HG03045 (cell line): ENCODE measurements around the gene RARA.

Source experiments
- ATAC-seq: cut with Tn5 transposase; IDR thresholded peaks from one replicate; pipeline ENCODE4 v1.9.1; 2021; ENCODE audit warnings: mild to moderate bottlenecking, moderate library complexity; ENCODE audit not compliant: unreplicated experiment

RARA gene

DNA sequence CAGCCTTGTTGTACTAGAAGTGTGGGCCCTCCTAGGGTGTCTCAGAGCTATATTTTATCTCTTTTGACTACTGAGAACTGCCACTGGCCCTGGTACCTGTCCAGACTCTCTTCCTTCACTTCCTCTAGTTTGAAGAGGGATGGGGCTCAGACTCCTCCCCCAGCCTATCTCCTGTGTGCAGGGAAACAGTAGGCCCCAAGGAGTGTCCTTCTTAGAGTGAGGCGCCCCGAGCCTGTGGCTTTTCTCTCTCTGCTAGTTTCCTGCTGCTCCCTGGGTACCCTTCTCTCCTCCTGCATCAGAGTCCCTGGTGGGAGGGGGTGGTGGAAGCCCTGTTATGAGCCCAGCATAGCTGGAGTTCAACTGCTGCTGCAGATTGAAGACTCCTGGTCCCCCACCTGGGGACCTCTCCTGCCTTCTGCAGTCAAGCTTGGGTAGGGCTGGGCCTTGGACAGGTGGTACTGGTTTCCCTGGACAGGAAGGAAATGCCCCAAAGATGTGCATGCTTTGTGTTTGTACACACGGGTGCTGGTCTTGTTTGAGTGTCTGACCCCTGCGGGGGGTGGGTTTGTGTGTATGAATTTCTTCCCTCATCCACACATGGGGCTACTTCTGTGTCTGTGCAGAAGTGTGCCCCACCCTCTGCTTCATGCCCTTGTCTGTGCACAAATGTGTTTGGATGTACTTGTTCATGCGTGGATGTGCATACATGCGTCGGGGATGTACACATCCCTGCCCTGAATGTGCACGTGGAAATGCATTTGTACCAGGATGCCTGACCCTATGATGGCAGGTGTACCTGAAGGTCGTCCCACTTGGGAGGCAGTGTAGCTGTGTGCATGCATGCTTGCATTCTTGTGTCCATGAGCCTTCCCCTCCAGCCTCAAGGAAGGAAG, 6.9 kb downstream of the RARA start:
- no peak for ATAC-seq

DNA sequence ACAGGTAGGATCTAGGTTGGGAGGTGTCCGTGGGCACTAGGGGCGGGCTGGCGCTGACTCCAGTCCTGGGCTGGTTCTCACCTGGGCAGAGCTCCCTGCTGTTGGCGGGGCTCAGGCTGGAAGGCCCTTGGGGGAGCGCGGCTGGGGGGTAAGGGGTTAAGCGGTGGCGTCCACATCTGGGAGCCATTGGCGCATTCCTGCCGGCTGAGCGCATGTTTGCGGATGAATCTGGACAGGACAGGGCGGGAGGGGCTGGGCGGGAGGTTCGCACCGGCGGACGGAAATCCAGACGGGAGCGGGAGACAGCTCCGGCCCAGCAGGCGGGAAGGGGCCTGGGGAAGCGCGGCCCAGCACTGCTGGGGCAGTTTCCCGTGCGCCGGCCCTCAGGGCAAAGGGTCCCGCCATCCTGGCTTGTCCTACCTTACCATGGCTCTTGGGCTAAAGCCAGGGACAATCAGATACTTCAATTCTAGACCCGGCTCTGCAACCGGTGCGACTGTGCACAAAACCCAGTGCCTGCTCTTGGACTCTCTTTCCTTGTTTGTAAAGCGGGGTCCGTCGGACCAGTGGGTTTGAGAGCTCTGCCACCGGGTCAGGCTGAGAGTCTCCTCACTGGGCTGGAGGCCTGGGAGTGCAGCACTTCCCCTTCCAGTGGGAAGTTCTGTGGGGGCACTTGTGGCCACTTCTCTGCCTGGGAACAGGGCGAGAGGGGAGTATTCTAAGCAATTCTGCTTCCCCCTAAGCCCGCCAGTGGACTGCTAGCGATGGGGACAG, 7.8 kb downstream of the RARA start:
- no peak for ATAC-seq

DNA sequence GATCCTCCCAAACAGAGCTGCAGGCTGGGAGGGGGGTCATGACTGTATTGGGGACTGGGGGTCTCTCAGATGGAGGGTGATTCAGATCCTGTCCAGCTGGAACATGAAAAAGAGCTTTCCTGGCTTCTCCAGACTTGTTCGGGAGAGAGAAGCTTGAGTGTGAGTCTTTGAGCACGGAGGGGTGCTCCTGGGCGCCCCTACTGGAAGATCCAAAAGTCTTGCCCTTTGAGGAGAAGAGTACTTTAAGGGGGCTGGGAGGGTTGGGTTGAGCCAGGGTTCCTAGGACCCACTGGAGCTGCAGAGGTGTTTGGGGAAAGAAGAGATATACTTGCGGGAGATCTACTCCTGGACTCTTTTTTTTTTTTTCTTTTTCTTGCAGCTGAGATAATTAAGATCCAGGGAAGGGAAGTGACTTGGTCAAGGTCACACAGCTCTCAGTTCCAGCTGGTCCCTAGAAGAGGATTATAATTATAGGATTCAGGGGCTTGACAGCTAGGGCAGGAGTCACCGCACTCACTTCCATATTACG, 8.4 kb downstream of the RARA start:
- ATAC-seq, result no peak

DNA sequence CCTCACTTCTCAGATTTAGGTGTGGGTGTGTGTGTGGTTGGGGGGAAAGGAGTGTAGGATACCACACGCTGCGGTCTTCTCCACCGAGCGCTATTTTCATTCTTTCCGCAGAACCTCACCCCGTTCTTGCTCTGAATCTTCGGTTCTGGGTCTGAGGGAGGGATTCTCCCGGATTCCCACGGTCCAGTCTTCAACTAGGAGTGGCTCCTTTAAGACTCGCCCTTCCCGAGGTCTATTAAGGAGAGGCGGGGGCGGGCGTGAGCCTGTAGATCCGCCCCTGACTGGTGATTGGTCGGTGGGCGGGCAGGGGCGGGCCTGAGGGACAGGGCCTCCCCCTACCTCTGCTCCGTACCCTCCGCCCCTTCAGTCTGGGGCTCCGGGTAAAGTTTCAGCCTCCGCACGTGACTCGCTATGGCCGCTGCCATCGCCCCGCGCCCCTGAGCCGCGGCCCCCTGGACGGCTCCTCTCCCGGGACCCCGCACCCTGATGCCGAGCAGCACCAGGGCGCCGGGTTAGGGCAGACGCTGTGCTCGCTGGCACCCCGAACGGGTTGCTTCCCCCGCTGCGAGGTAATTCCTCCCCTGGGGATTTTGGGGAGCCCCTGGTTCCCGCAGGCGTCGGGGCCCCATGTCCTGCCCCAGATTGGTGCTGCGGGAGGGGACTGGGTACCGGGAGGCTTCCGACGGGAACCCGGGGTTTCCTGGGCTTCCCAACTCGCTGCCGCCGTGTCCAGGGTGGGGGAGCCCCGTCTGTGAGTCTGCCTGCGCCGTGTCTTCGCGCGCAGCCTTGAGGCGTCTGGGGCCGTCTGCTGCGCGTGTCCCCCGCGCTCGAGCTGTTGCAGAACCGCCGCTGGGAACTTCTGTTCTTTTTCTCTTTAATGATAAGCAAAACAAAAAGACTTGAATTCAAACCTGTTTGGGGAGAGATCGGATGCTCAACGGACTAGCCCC, 9.2 kb downstream of the RARA start:
- peak; percentile 64 for ATAC-seq

DNA sequence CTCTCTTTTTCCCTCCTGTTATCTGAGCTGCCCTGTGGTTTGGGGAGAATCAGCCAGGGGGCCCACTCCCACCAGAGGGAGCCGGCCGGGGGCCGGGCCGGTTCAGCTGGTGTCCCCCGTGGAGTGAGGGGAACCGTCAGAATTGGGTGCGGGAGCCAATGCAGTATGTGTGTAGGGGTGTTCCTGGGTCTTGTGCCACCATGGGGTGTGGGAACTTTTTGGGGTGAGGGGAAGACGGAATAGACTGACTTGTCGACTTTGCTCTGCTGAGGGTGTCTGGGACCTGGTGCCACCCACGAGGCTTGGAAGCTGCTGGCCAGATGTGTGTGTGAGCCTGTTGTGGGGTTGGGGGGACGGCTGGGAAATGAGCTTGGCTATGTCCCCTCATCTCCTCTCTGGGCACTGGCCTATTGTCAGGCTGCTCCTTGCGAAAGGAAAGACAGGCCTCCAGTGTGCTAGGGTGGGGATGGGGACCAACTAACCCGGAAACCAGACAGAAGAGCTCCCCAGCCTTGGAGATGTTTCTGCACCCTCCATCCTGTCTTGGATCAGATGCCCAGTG, 9.9 kb downstream of the RARA start:
- ATAC-seq, result no peak

DNA sequence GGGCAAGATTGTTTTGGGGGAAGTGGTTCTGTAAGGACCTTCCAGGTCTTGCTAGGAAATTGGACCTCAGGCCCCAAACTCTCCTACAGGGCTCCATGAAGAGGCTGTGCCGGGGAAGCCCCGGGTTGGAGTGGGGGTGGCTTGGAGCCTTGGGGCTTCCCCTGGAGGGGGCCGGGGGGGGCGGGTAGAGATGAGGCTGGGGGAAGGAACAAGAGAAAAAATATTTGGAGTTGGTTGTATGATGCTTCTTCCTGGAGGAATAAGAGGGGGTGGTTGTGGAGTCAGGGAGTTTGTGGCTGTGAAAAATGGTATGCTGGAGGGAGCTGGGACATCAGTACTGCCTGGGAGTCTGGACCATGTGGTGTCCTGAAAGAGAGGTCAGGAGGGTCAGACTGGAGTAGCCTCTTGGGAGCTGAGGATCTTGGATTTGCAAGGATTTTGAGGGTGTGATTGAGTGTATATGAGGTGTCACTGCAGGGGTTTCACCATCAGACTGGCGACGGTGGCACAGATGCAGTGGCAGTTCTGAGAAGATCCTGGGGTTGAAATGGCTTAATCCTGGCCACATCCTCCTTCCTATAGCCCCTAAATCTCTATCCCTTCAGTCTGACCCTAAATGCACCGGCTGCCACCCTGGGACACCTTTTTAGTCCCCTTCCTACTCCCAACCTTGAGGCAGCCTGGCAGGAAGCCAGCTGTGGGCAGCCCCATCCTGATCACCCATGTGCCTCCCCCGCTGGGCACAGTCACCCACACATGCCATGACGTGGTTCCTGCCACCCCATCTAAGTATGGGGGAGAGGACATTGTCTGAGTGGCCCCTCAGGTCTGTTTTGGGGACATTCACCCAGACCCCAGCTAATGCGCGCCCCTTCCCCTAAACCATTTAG, 10.9 kb downstream of the RARA start:
- ATAC-seq, result no peak

DNA sequence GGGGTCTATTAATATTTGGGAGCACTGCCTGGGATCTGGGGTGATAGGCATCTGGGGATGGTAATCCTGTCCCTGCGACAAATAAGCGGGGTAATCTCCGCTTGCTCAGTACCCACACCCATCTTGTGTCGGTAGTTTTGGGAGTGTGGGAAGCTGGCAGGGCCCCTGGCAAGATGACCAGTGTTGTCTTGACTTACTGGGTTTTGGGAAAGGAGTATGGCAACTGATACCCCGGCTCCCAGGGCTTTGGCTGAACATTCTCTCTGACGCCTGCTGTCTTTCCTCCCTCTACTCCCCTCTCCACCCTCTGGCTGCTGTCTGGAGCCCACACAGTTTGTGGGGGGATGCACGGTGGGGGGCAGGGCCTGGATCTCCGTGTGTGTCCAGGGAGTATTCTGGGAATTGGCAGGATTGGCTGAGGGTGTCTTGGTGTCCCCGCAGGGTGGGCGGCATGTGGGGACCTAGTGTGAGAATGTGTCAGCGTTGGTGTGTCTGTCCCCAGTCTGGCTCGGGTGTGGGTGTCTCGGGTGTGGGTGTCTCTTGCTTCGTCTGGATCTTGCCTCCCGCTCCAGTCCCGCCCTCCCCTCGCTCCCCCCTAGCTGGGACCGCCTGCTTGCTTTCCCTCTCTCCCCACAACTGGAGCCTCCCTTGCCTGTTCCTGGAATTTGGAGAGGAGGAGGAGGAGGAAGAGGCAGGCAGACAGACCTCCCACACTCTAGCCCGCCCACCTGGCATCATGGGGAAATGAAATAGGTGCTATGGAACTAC, 12.0 kb downstream of the RARA start:
- no peak for ATAC-seq

DNA sequence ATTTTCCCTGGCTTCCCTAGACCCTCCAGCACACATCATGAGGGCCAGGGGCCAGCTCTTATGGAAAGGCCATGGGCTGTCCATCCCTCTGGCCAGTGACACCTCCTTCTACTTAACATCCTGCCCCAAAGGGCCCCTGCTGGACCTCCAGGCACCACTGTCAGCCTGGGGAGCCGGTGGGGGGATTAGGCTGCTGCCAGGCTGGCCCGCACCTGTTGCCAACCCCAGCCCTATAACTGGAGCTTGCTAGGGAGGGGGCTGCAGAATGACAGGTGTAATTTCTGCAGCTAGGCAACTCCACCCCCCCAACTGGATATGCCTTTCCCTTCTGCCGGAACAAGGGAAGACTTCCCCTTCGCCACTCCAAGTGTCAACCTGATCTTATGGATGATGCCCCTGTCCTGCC, 12.5 kb downstream of the RARA start:
- ATAC-seq, result no peak

DNA sequence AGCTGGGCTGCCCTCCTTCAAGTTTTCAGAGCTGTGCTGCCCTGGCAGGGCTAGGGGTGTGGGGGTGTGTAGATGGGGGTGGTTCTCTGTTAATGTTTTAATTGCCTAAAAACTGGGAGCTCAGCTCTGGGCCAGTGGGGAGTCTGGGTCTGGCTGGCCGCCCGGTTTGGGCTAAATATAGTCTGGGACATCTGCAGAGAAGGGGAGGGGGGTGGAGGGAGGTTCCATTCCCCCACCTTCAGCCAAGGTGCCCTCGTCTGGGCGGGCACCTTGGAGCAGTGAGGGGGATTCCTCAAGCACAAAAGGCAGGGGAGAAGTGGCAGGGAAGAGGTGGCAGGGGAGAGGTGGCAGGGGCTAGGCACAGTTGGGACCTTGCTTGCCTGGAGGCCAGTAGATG, 13.0 kb downstream of the RARA start:
- ATAC-seq, result no peak

DNA sequence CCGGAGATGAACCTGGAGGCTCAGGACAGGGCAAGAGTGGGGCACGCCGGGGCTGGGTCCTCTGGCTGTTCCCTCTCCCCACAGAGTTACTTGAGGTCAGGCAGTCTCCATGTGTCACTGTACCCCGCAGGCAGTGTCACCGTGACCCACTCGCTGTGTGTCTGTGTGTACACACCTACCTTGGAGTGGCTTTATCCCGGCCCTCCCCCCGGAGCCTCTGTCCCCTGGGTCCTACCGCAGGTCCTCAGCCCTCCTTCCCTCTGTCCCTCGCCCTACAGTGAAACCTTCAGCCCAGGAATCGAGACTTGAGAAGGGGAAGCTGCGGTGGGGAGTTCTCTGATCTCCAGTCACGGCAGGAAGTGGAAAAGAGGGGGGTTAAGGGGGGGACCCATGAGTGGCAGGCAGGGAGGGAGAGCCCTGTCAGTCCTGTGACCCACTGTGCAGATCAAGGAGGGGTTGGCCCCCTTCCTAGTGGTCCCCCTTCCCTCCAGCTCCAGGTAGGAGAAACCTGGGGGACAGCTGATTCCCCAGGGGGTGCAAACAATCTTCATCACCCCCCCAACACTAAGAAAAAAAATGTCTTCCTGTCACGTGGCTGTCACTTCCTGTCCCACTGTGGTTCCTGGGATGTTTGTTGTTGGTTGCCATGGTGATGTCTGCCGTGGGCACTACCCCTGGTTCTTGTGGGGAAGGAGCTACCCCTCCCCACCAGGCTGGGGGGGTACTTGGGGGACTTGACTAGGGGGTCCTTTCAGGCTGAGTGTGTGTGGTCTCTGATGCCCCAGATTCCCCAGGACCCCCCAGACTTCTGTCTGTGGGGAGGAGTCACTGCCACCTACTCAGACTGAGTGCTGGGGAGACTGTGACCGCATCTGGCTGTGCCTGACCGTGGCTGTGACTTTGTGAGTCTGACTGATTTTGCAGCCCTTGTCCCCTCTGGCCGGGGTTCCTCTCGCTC, 13.7 kb downstream of the RARA start:
- peak; percentile 27 for ATAC-seq

DNA sequence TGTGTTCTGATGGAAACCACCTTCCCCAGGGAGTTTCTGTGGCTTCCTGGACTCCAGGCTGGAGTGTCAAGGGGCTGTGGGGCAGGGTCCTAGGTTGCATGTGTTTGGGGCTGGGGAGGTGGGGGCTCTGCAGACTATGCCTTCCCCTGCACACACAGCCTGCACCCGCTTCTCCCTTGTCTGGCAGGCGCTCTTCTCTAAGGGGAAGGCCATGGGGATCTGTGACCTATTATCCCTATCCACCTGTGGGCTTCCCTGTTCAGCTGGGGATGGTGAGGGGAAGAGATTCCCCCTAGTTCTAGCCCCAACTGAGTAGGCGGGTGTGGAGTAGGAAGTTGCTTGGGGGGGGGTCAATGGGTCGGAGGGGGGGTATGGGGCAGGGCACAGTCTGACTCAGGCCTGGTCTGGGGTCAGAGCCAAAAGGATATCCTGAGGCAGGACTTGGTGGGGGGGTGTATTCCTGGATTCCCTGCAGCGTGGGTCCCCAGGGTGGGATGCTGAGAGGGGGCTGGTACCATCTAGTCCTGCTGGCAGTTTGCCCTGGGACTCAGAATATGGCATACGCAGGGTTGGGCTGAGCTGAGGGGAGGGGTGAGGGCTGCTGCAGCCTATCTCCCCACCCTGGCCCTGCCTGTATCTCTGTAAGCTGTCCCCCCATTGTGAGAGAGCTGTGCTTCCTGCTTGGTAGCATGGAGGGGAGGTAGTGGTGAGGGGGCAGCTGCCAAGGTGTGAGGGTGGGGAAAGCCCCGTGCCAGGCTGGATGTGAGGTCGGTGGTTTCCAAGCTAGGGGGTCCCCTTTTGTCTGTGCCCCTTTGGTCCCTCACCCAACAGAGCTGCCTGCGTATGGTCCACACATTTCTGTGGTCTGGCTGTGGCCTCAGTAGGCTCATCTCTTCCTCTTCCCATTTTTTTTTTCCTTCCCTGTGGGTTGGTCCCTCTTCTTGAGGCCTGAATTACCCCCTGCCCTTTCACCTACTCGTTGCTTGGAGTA, 14.7 kb downstream of the RARA start:
- ATAC-seq, result no peak

DNA sequence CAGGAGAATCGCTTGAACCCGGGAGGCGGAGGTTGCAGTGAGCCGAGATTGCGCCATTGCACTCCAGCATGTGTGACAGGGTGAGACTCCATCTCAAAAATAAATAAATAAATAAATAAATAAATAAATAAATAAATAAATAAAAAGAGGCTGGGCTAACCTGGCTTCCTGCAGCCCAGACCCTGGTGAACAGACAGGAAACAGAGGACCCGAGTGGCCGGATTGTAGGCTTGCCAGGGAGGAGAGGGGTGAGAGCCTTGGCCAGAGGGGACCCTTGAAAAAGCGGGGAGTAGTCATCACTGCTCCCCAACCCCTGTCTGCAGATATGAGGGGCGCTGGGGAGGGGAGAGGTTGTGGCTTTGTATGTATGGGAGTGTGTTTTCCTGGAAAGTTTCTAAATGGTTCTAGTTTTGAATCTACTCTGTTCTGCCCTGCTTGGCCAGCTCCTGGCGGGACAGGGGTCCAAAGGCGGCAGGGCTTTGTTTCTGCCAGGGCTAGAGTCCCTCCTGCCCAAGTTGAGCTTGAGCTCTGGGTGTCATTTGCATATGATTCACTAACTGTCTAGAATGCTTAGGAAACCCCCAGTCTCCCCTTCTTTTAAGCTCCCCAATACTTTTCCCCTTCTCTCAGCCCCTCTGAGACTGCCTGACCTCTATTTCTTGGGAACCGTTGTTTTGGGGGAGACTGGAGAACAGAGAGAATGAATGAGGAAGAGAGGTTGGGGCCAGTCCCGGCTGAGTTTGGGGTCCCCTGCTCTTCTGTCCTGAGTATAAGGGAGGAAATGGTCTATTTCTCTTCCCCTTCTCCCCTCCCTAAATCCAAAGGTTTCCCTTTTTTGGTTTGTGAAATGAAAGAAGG, 16.4 kb downstream of the RARA start:
- ATAC-seq, result no peak

DNA sequence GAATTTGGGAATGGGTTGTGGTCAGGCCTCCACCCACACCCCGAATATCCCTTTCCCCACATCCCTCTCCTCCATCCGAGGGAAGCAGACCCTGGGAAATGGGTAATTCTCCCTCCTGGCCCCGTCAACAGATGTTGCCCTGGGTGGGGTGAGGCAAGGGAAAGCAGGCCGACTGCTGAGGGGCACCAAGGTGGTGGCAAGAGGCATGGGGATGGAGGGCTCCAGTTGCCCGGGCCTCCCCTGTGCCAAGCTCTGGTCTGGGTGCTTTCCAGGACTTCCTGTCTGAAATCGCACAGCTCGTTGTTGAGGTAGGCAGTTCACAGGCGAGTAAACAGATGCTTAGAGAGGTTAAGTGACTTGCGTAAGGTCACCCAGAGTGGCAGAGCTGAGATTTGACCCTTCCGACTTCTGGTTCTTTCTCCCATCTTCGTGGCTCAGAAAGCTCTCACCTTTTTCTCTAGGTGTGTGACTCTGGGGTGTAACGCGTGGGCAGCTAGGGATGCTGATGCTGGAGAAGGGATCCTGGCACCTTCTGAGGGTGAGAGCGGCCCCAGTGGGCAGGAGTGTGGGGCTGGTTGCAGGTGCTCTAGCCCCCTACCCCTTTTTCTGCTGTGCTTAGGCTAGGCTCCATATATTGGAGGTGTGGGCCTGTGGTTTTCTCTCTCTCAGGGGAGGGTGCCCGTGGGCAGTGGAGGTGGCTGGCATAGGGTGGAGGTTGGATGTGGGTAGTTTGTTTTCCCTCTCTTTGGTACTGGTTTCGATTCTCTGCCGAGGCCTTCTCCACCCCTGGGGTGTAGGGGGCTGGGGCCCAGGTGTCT, 17.2 kb downstream of the RARA start:
- ATAC-seq, result no peak

DNA sequence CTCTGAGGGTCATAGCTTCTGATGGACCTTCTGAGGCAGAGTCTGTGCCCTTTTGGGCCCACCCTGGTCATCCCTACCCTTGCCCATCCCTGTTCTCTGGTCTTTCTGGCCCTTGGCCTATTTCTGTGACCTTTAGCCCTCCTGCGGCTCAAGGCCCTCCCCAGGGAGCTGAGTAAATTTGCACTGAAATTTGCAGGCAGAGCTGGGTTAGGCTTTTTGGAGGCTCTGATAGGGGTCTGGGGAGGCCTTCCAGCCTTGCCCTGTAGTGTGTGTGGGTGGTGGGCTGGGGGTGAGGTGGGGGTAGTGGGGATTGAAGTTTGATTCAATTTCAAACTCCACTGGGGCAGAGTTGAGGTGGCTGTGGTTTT, 17.8 kb downstream of the RARA start:
- ATAC-seq, result no peak

DNA sequence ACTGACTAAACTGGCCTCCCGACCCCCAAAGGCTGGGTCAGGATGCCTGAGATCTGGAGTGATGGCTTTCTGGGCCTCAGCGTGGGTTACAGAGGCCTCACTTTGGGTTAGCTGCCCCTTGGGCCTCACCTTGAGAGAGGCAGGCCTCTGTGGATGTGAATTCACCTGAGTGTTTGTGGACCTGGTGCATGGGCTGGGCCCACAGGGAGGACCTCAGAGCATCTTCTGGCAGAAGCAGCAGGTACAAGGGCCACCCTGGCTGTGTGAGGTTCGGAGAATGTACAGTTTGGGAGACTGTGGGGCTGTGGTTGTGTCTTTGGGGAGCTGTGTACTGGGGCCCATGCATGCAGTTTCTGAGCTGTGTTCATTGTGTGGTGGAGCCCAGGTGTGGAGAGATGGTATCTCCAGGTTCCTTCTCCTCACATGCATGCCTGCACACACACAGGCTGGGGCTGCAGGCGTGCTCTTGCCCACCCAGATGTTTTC, 18.3 kb downstream of the RARA start:
- no peak for ATAC-seq
